Peyer's patch (tissue), 4 donors: Measurements from ENCODE around the gene PPP2CA.

ENCODE experiments used
- POLR2A ChIP-seq, 2 donors: fragments of 450-650 bp; IDR thresholded peaks; one replicate each; pipeline ENCODE4 v1.5.1; 2017; ENCODE audit warnings: antibody characterized with exemption in 2 of 2, mild to moderate bottlenecking in 2 of 2, moderate library complexity in 2 of 2
- TF ChIP-seq, protein P1 (sequence below), 6 experiments: fragments of 450-650 bp in 4 of 6; fragments of 200-600 bp in 2 of 6; sonication (generic) in 1 of 6; IDR thresholded peaks; one replicate each; pipeline ENCODE4 v1.5.1; 2017 to 2019; ENCODE audit warnings: antibody characterized with exemption in 6 of 6, mild to moderate bottlenecking in 3 of 6, moderate library complexity in 1 of 6

- TF ChIP-seq, protein P1, sequence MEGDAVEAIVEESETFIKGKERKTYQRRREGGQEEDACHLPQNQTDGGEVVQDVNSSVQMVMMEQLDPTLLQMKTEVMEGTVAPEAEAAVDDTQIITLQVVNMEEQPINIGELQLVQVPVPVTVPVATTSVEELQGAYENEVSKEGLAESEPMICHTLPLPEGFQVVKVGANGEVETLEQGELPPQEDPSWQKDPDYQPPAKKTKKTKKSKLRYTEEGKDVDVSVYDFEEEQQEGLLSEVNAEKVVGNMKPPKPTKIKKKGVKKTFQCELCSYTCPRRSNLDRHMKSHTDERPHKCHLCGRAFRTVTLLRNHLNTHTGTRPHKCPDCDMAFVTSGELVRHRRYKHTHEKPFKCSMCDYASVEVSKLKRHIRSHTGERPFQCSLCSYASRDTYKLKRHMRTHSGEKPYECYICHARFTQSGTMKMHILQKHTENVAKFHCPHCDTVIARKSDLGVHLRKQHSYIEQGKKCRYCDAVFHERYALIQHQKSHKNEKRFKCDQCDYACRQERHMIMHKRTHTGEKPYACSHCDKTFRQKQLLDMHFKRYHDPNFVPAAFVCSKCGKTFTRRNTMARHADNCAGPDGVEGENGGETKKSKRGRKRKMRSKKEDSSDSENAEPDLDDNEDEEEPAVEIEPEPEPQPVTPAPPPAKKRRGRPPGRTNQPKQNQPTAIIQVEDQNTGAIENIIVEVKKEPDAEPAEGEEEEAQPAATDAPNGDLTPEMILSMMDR (IDR thresholded peaks at IDR 0.05): no peak
- no peak for TF ChIP-seq POLR2A (IDR thresholded peaks at IDR 0.05)
These were observed 49.9 kb downstream of the PPP2CA start for GRCh38 chr5:134175921-134176510.
